Upper lobe of left lung (tissue), 4 donors: ENCODE measurements around the gene KRT35.

ENCODE experiments used
- CTCF ChIP-seq, 6 experiments: fragments of 450-650 bp in 4 of 6; fragments of 200-600 bp in 2 of 6; sonication (generic) in 2 of 6; IDR thresholded peaks; one replicate each; pipeline ENCODE4 v1.5.1; 2016 to 2019; ENCODE audit warnings: antibody characterized with exemption in 6 of 6
- POLR2A ChIP-seq, 4 donors: fragments of 450-650 bp; IDR thresholded peaks; one replicate each; pipeline ENCODE4 v1.5.1; 2016 to 2017; ENCODE audit warnings: antibody characterized with exemption in 4 of 4, mild to moderate bottlenecking in 2 of 4

- TF ChIP-seq CTCF (IDR thresholded peaks at IDR 0.05) (no peak), POLR2A (IDR thresholded peaks at IDR 0.05) (no peak)
Measured at GRCh38 chr17:41492351-41492750, 11.4 kb upstream of the KRT35 start.
